H9 (cell line): Measurements from ENCODE around the gene ATF3. TPM values are rescaled to one million over a fixed set of nuclear protein-coding genes. Genes with fewer than 3 reads are reported as not detected.
"Not testable (repeated sequence)": the region's sequence is repeated elsewhere in the genome, so short reads cannot be mapped to it uniquely, and the experiment has no call there.

Experiments used
- DNase-seq: peaks from one replicate; pipeline ENCODE4 v3.0.0-alpha.2; 2017
- H2AFZ ChIP-seq: one replicate; pipeline ENCODE4 v1.6.1; 2013; ENCODE audit warnings: mild to moderate bottlenecking, low read length, control low read depth, moderate library complexity
- H2AK5ac ChIP-seq: 2 replicates; pipeline ENCODE4 v1.6.1; 2013; ENCODE audit warnings: low read length, control low read depth, mixed read lengths; ENCODE audit not compliant: insufficient read length
- H2BK120ac ChIP-seq: one replicate; pipeline ENCODE4 v1.6.1; 2013; ENCODE audit warnings: low read depth, mild to moderate bottlenecking, low read length, control low read depth, inconsistent platforms; ENCODE audit not compliant: poor library complexity, severe bottlenecking
- H2BK12ac ChIP-seq: 2 replicates; pipeline ENCODE4 v1.6.1; 2013; ENCODE audit warnings: low read length, control low read depth, mixed read lengths, low read depth; ENCODE audit not compliant: insufficient read length
- H2BK15ac ChIP-seq: 2 replicates; pipeline ENCODE4 v1.6.1; 2013; ENCODE audit warnings: low read depth, low read length, control low read depth
- H2BK20ac ChIP-seq: one replicate; pipeline ENCODE4 v1.6.1; 2013; ENCODE audit warnings: low read depth, mild to moderate bottlenecking, low read length, control low read depth, inconsistent platforms; ENCODE audit not compliant: poor library complexity, severe bottlenecking
- H2BK5ac ChIP-seq: 2 replicates; pipeline ENCODE4 v1.6.1; 2013; ENCODE audit warnings: low read length, control low read depth, mixed read lengths; ENCODE audit not compliant: insufficient read length
- H3K14ac ChIP-seq: 2 replicates; pipeline ENCODE4 v1.6.1; 2013; ENCODE audit warnings: low read length, control low read depth; ENCODE audit not compliant: insufficient read depth
- H3K18ac ChIP-seq: 2 replicates; pipeline ENCODE4 v1.6.1; 2013; ENCODE audit warnings: low read depth, mild to moderate bottlenecking, mixed read lengths, low read length, control low read depth; ENCODE audit not compliant: insufficient read length
- H3K23ac ChIP-seq: 2 replicates; pipeline ENCODE4 v1.6.1; 2013; ENCODE audit warnings: low read length, control low read depth, mixed read lengths, low read depth; ENCODE audit not compliant: insufficient read length
- H3K23me2 ChIP-seq: 2 replicates; pipeline ENCODE4 v1.6.1; 2013; ENCODE audit warnings: low read depth, mild to moderate bottlenecking, mixed read lengths, low read length, control low read depth; ENCODE audit not compliant: insufficient read length, poor library complexity, severe bottlenecking
- H3K27ac ChIP-seq: 2 replicates; pipeline ENCODE4 v1.5.1; 2013; ENCODE audit warnings: low read length, control low read depth, mixed read lengths, low read depth; ENCODE audit not compliant: insufficient read length
- H3K27me3 ChIP-seq: 2 replicates; pipeline ENCODE4 v1.6.1; 2013; ENCODE audit warnings: low read length, control low read depth, inconsistent platforms; ENCODE audit not compliant: insufficient read depth
- H3K4ac ChIP-seq: 2 replicates; pipeline ENCODE4 v1.6.1; 2013; ENCODE audit warnings: low read depth, mild to moderate bottlenecking, control low read depth, inconsistent platforms, low read length, moderate library complexity
- H3K4me1 ChIP-seq: 2 replicates; pipeline ENCODE4 v1.6.1; 2013; ENCODE audit warnings: low read length, control low read depth, inconsistent platforms; ENCODE audit not compliant: insufficient read depth
- H3K4me2 ChIP-seq: 2 replicates; pipeline ENCODE4 v1.6.1; 2013; ENCODE audit warnings: low read length, control low read depth, mixed read lengths; ENCODE audit not compliant: insufficient read length, insufficient read depth
- H3K56ac ChIP-seq: 2 replicates; pipeline ENCODE4 v1.6.1; 2013; ENCODE audit warnings: low read depth, mild to moderate bottlenecking, mixed read lengths, low read length, control low read depth; ENCODE audit not compliant: insufficient read length
- H3K79me1 ChIP-seq: 2 replicates; pipeline ENCODE4 v1.6.1; 2013; ENCODE audit warnings: low read depth, mild to moderate bottlenecking, moderate library complexity, low read length, control low read depth, inconsistent platforms; ENCODE audit not compliant: insufficient read depth, poor library complexity, severe bottlenecking
- H3K79me2 ChIP-seq: 2 replicates; pipeline ENCODE4 v1.6.1; 2013; ENCODE audit warnings: low read length, control low read depth, inconsistent platforms; ENCODE audit not compliant: insufficient read depth
- H3K9ac ChIP-seq: 2 replicates; pipeline ENCODE4 v1.6.1; 2013; ENCODE audit warnings: low read length, control low read depth, mixed read lengths; ENCODE audit not compliant: insufficient read length; ENCODE audit errors: extremely low read depth
- H3K9me3 ChIP-seq: one replicate; pipeline ENCODE4 v1.6.1; 2013; ENCODE audit warnings: low read depth, low read length, inconsistent platforms; ENCODE audit not compliant: control insufficient read depth
- H3T11ph ChIP-seq: one replicate; pipeline ENCODE4 v1.6.1; 2013; ENCODE audit warnings: mild to moderate bottlenecking, low read length, control low read depth, inconsistent platforms
- H4K20me1 ChIP-seq: one replicate; pipeline ENCODE4 v1.6.1; 2013; ENCODE audit not compliant: control insufficient read depth, insufficient read length, insufficient read depth
- H4K5ac ChIP-seq: 2 replicates; pipeline ENCODE4 v1.6.1; 2013; ENCODE audit warnings: low read depth, mild to moderate bottlenecking, mixed read lengths, low read length, control low read depth; ENCODE audit not compliant: insufficient read length
- H4K8ac ChIP-seq: replicated peaks from 2 replicates; pipeline ENCODE4 v1.6.1; 2013; ENCODE audit warnings: low read length, control low read depth, mixed read lengths, low read depth; ENCODE audit not compliant: insufficient read length
- H4K91ac ChIP-seq: 2 replicates; pipeline ENCODE4 v1.6.1; 2013; ENCODE audit warnings: low read depth, mild to moderate bottlenecking, moderate library complexity, mixed read lengths, low read length, control low read depth; ENCODE audit not compliant: insufficient read length
- H3K27ac Mint-ChIP-seq, 3 experiments: 2 replicates in 2 of 3; 3 replicates in 1 of 3; pipeline ENCODE4 v1.8.0; 2020 to 2021; ENCODE audit warnings: mixed read lengths in 3 of 3, mild to moderate bottlenecking in 1 of 3, moderate library complexity in 1 of 3
- H3K27me3 Mint-ChIP-seq: 2 replicates; pipeline ENCODE4 v1.8.0; 2021; ENCODE audit warnings: low read depth, mild to moderate bottlenecking, moderate library complexity, mixed read lengths
- H3K36me3 Mint-ChIP-seq, 3 experiments: 2 replicates in 2 of 3; 3 replicates in 1 of 3; pipeline ENCODE4 v1.8.0; 2020 to 2021; ENCODE audit warnings: low read depth in 3 of 3, mixed read lengths in 3 of 3; ENCODE audit not compliant: insufficient read depth in 1 of 3
- H3K4me1 Mint-ChIP-seq, 2 experiments: 2 replicates each; pipeline ENCODE4 v1.8.0; 2020; ENCODE audit warnings: mixed read lengths in 2 of 2
- H3K4me3 Mint-ChIP-seq, 2 experiments: 2 replicates in 1 of 2; 3 replicates in 1 of 2; pipeline ENCODE4 v1.8.0; 2020 to 2021; ENCODE audit warnings: mild to moderate bottlenecking in 2 of 2, mixed read lengths in 2 of 2, moderate library complexity in 1 of 2
- H3K9me3 Mint-ChIP-seq, 2 experiments: 2 replicates in 1 of 2; 3 replicates in 1 of 2; pipeline ENCODE4 v1.8.0; 2020; ENCODE audit warnings: mild to moderate bottlenecking in 2 of 2, mixed read lengths in 2 of 2, moderate library complexity in 1 of 2
- CTCF ChIP-seq: fragments of 200-600 bp; sonication (generic); conservative IDR thresholded peaks from 3 replicates; pipeline ENCODE4 v1.8.0; 2021; ENCODE audit warnings: antibody characterized with exemption, mild to moderate bottlenecking
- WGBS: extraction: QIAGEN DNeasy Blood & Tissue Kit; methylation state at CpG from one replicate; pipeline ENCODE4 v1.1.7; 2013; ENCODE audit warnings: missing lambda C conversion rate, low lambda C conversion rate, mixed read lengths; ENCODE audit not compliant: insufficient read length; ENCODE audit errors: extremely low coverage; 5-methylcytosine and 5-hydroxymethylcytosine counted together
- total RNA-seq: library from RNA; stranded (reverse); gene quantifications from 2 replicates; pipeline ENCODE4 v1.2.1, GENCODE V29; 2021

Gene ATF3
- total RNA-seq, 1 experiment from 2014 or later, result 14.7 TPM

- no peak overlapping the region for H2AK5ac ChIP-seq
- H3K23ac ChIP-seq, result no peak overlapping the region
- peaks cover 19 to 21% of the 10 kb centered on the region in 2 experiments for H3K4me1 Mint-ChIP-seq
- H3K27me3 Mint-ChIP-seq, result peaks cover 21% of the 10 kb centered on the region
- no peak overlapping the region for H3K27ac ChIP-seq
- no peak overlapping the region for H2BK12ac ChIP-seq
- H3K14ac ChIP-seq, result no peak overlapping the region
- H3K56ac ChIP-seq, result no peak overlapping the region
- H3K18ac ChIP-seq, result no peak overlapping the region
- H3K9ac ChIP-seq, result no peak overlapping the region
- H3K27me3 ChIP-seq, result no peaks in the 10 kb centered on the region
- H2BK120ac ChIP-seq, result no peak overlapping the region
- no CpG with 5 or more reads among the region's 4 CpGs for WGBS
- H4K8ac ChIP-seq, result no peak overlapping the region
- no peaks in the 10 kb centered on the region for H3K23me2 ChIP-seq
- no peak for TF ChIP-seq CTCF
- no peak for DNase-seq
- H3T11ph ChIP-seq, result no peak overlapping the region
- H3K9me3 ChIP-seq, result no peaks in the 10 kb centered on the region
- no peak overlapping the region for H3K4me2 ChIP-seq
- H3K4me3 Mint-ChIP-seq, result no peak overlapping the region
- no peak overlapping the region for H4K91ac ChIP-seq
- no peak overlapping the region for H3K4ac ChIP-seq
- H3K36me3 Mint-ChIP-seq, result peaks cover 5 to 11% (median 7%) of the 10 kb centered on the region in 3 experiments; a peak in 6 of 7 replicates
- no peak overlapping the region for H2BK5ac ChIP-seq
- no peaks in the 10 kb centered on the region for H3K79me2 ChIP-seq
- H2AFZ ChIP-seq, result no peak overlapping the region
- no peak overlapping the region for H2BK20ac ChIP-seq
- no peak overlapping the region for H2BK15ac ChIP-seq
- no peak overlapping the region for H4K5ac ChIP-seq
- no peak overlapping the region for H3K27ac Mint-ChIP-seq
- H3K4me1 ChIP-seq, result no peaks in the 10 kb centered on the region
- H4K20me1 ChIP-seq, result no peaks in the 10 kb centered on the region
- no peaks in the 10 kb centered on the region for H3K79me1 ChIP-seq
- H3K9me3 Mint-ChIP-seq, result peaks cover 7% of the 10 kb centered on the region in 2 experiments; a peak in 4 of 5 replicates
Observed at GRCh38 chr1:212638492-212639151, 30.1 kb downstream of the ATF3 start.

DNA sequence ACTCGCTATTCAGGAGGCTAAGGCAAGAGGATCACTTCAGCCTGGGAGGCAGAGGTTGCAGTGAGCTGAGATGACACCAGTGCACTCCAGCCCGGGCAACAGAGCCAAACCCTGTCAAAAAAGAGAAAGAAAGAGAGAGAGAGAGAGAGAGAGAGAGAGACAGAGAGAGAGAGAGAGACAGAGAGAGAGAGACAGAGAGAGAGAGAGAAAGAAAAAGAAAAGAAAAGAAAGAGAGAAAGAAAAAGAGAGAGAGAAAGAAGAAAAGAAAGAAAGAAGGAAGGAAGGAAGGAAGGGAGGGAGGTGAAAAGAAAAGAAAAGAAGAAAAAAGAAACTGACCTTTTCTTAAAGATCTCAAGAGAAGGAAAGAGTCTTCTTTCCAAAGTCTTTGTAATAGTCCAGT is 31.0 kb downstream of the ATF3 start:
- not testable (repeated sequence) for H3K14ac ChIP-seq, H2BK20ac ChIP-seq, H3K56ac ChIP-seq, H3K4me2 ChIP-seq, H3K23ac ChIP-seq, H3K4ac ChIP-seq, H4K8ac ChIP-seq, H3K4me1 ChIP-seq, H3K9ac ChIP-seq, H4K20me1 ChIP-seq, DNase-seq, H4K5ac ChIP-seq, H2BK12ac ChIP-seq, H3K18ac ChIP-seq, H2AK5ac ChIP-seq, H2AFZ ChIP-seq, H3K4me3 Mint-ChIP-seq, H3K79me1 ChIP-seq, H3T11ph ChIP-seq, H3K23me2 ChIP-seq, H4K91ac ChIP-seq, H3K27ac Mint-ChIP-seq, H3K79me2 ChIP-seq, H2BK120ac ChIP-seq, H3K9me3 ChIP-seq, H3K27me3 ChIP-seq, H2BK5ac ChIP-seq, H3K27ac ChIP-seq, H3K9me3 Mint-ChIP-seq, H2BK15ac ChIP-seq, H3K36me3 Mint-ChIP-seq
- Mint-ChIP-seq H3K27me3 (peaks cover 23% of the 10 kb centered on the region), H3K4me1 (peaks cover 19 to 21% of the 10 kb centered on the region in 2 experiments)
- WGBS, result no CpG with 5 or more reads among the region's 2 CpGs
